IMR-90 (cell line): Measurements from ENCODE around the gene SBK2. TPM values are rescaled to one million over a fixed set of nuclear protein-coding genes. Genes with fewer than 3 reads are reported as not detected.
A peak's percentile ranks its signal among the peaks of the same experiment; 100 is the strongest.
"Not testable (repeated sequence)": the region's sequence is repeated elsewhere in the genome, so short reads cannot be mapped to it uniquely, and the experiment has no call there.

Source experiments
- ATAC-seq: fragments of 200-7000 bp; cut with Tn5 transposase; 2 replicates; pipeline ENCODE4 v1.9.1; 2020; ENCODE audit warnings: low read depth, mild to moderate bottlenecking, moderate library complexity
- BruUV-seq: library from RNA; stranded (reverse); fragments of 400-500 nt; replicated peaks from 2 replicates; lab custom pipeline; 2021; lab: Mats Ljungman, UMichigan
- CTCF ChIA-PET: fragments of 300-600 bp; formaldehyde crosslinking; extraction: SDS; loops from one replicate; lab custom pipeline; 2021; ENCODE audit warnings: antibody characterized with exemption; lab: Yijun Ruan, JAX
- POLR2A ChIA-PET: fragments of 300-600 bp; sonication (Branson Sonifier 250); formaldehyde crosslinking; loops from one replicate; lab custom pipeline; 2022; ENCODE audit warnings: antibody characterized with exemption; ENCODE audit not compliant: unreplicated experiment; lab: Charles Lee
- DNase-seq: peaks from one replicate; pipeline ENCODE4 v3.0.0; 2013
- H2AFZ ChIP-seq: replicated peaks from 2 replicates; pipeline ENCODE3; 2013; ENCODE audit warnings: low read length, mild to moderate bottlenecking; ENCODE audit not compliant: poor library complexity
- H2AK5ac ChIP-seq: 2 replicates; pipeline ENCODE4 v1.6.1; 2013; ENCODE audit warnings: low read depth, low read length, inconsistent platforms
- H2AK9ac ChIP-seq: replicated peaks from 2 replicates; pipeline ENCODE3; 2013; ENCODE audit warnings: mild to moderate bottlenecking, low read depth, low read length, moderate library complexity; ENCODE audit not compliant: poor library complexity
- H2BK120ac ChIP-seq: 2 replicates; pipeline ENCODE4 v1.6.1; 2013; ENCODE audit warnings: low read depth, low read length, inconsistent platforms
- H2BK15ac ChIP-seq: 3 replicates; pipeline ENCODE4 v1.6.1; 2013; ENCODE audit warnings: low read depth, low read length, inconsistent platforms
- H2BK20ac ChIP-seq: 2 replicates; pipeline ENCODE4 v1.6.1; 2013; ENCODE audit warnings: low read depth, mild to moderate bottlenecking, inconsistent platforms, low read length, moderate library complexity
- H2BK5ac ChIP-seq: 2 replicates; pipeline ENCODE4 v1.6.1; 2013; ENCODE audit warnings: mild to moderate bottlenecking, low read depth, low read length, inconsistent platforms; ENCODE audit not compliant: poor library complexity, severe bottlenecking
- H3K14ac ChIP-seq: replicated peaks from 2 replicates; pipeline ENCODE4 v1.6.1; 2013; ENCODE audit warnings: low read depth, low read length, inconsistent platforms
- H3K18ac ChIP-seq: 2 replicates; pipeline ENCODE4 v1.6.1; 2013; ENCODE audit warnings: low read depth, low read length, control low read depth
- H3K23ac ChIP-seq: 2 replicates; pipeline ENCODE4 v1.6.1; 2013; ENCODE audit warnings: low read depth, low read length, inconsistent platforms
- H3K27ac ChIP-seq: 2 replicates; pipeline ENCODE4 v1.5.1; 2013; ENCODE audit warnings: mild to moderate bottlenecking, control low read depth, low read length; ENCODE audit not compliant: insufficient read depth
- H3K27me3 ChIP-seq: 2 replicates; pipeline ENCODE4 v1.6.1; 2013; ENCODE audit warnings: low read length; ENCODE audit not compliant: control insufficient read depth, insufficient read depth
- H3K36me3 ChIP-seq: 2 replicates; pipeline ENCODE4 v1.6.1; 2013; ENCODE audit warnings: low read length, mixed read lengths; ENCODE audit not compliant: control insufficient read depth, insufficient read depth
- H3K4ac ChIP-seq: 2 replicates; pipeline ENCODE4 v1.6.1; 2013; ENCODE audit warnings: low read depth, low read length, inconsistent platforms
- H3K4me1 ChIP-seq: 2 replicates; pipeline ENCODE4 v1.6.1; 2013; ENCODE audit warnings: low read length, mixed read lengths; ENCODE audit not compliant: control insufficient read depth, insufficient read depth
- H3K4me2 ChIP-seq: 2 replicates; pipeline ENCODE4 v1.6.1; 2013; ENCODE audit warnings: low read depth, mild to moderate bottlenecking, control low read depth, low read length, moderate library complexity
- H3K4me3 ChIP-seq: 2 replicates; pipeline ENCODE4 v1.5.1; 2013; ENCODE audit warnings: low read depth, mild to moderate bottlenecking, control low read depth, low read length, moderate library complexity; ENCODE audit not compliant: insufficient read depth
- H3K56ac ChIP-seq: 2 replicates; pipeline ENCODE4 v1.6.1; 2013; ENCODE audit warnings: low read length, inconsistent platforms; ENCODE audit not compliant: insufficient read depth; ENCODE audit errors: extremely low read depth
- H3K79me1 ChIP-seq, 2 experiments: 2 replicates each; pipeline ENCODE4 v1.6.1; 2013; ENCODE audit warnings: low read length in 2 of 2, inconsistent platforms in 1 of 2, low read depth in 1 of 2
- H3K9ac ChIP-seq: 2 replicates; pipeline ENCODE4 v1.6.1; 2013; ENCODE audit warnings: low read depth, low read length, control low read depth
- H3K9me1 ChIP-seq: 2 replicates; pipeline ENCODE4 v1.6.1; 2013; ENCODE audit warnings: low read length, inconsistent platforms; ENCODE audit not compliant: insufficient read depth
- H3K9me3 ChIP-seq: 2 replicates; pipeline ENCODE4 v1.6.1; 2013; ENCODE audit warnings: low read length; ENCODE audit not compliant: control insufficient read depth, insufficient read depth
- H4K20me1 ChIP-seq: 2 replicates; pipeline ENCODE4 v1.6.1; 2013; ENCODE audit warnings: low read length, inconsistent platforms; ENCODE audit not compliant: insufficient read depth
- H4K5ac ChIP-seq: 2 replicates; pipeline ENCODE4 v1.6.1; 2013; ENCODE audit warnings: mild to moderate bottlenecking, low read depth, low read length, control low read depth
- H4K8ac ChIP-seq, 2 experiments: 2 replicates each; pipeline ENCODE4 v1.6.1; 2013; ENCODE audit warnings: low read depth in 2 of 2, low read length in 2 of 2, control low read depth in 1 of 2, inconsistent platforms in 1 of 2
- H4K91ac ChIP-seq: 2 replicates; pipeline ENCODE4 v1.6.1; 2013; ENCODE audit warnings: low read depth, low read length, inconsistent platforms; ENCODE audit not compliant: insufficient read depth
- WGBS, 2 experiments: methylation state at CpG; one replicate each; pipeline versions ENCODE4 v1.1.5 to v1.1.7; 2013; ENCODE audit warnings: missing lambda C conversion rate in 2 of 2; ENCODE audit not compliant: insufficient read length in 1 of 2; ENCODE audit errors: extremely low coverage in 2 of 2; 5-methylcytosine and 5-hydroxymethylcytosine counted together
- dilution Hi-C: fragments of 300-500 bp; cut with HindIII; formaldehyde crosslinking; loops from one replicate; pipeline ENCODE4 v1.14.3; 2018; ENCODE audit warnings: low sequenced_read_pairs; ENCODE audit not compliant: unreplicated experiment
- in situ Hi-C: fragments of 300-500 bp; cut with MboI; formaldehyde crosslinking; loops from 3 replicates; pipeline ENCODE4 v1.14.3; 2019; ENCODE audit warnings: low sequenced_read_pairs, inconsistent platforms, mixed read lengths
- intact Hi-C: fragments of 100-400 bp; cut with micrococcal nuclease; formaldehyde crosslinking; loops from 2 replicates; pipeline ENCODE4 v1.10.0; 2022
- polyA plus RNA-seq, 3 experiments: library from polyadenylated mRNA; depleted of rRNA; stranded (reverse); fragments of >200 nt; gene quantifications; 2 replicates each; pipeline ENCODE4 v1.2.3, GENCODE V29; 2012; ENCODE audit warnings: low replicate concordance in 1 of 3
- total RNA-seq: library from RNA; depleted of rRNA; stranded (reverse); fragments of >200 nt; gene quantifications from 2 replicates; pipeline ENCODE4 v1.2.3, GENCODE V29; 2012

SBK2 gene
- total and polyA plus RNA-seq, 2 of the 4 experiments (the other 2 are of a cell fraction): 0.48 TPM; not detected in 1

DNA sequence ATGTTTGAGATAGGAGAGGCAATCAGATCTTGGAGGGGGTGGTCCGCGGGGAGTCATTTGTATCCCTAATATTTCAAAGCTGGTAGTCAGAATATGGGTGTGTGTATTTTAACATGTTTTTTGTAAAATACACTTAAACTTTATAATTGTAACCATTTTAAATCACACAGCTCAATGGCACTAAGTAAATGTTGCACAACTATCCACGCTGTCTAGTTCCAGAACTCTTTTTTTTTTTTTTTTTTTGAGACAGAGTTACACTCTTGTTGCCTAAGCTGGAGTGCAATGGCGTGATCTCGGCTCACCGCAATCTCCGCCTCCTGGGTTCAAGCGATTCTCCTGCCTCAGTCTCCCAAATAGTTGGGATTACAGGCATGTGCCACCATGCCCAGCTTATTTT, 47.0 kb upstream of the SBK2 start:
- H2AK9ac ChIP-seq, CTCF ChIA-PET, H3K23ac ChIP-seq, H3K9me3 ChIP-seq, H2AK5ac ChIP-seq, H2BK20ac ChIP-seq, intact Hi-C loops, in situ Hi-C loops, H4K91ac ChIP-seq, H3K27ac ChIP-seq, DNase-seq, H2AFZ ChIP-seq, ATAC-seq, H2BK120ac ChIP-seq, dilution Hi-C loops, H3K9ac ChIP-seq, H3K4me3 ChIP-seq, H3K4ac ChIP-seq, H3K56ac ChIP-seq, H3K18ac ChIP-seq, BruUV-seq, H4K8ac ChIP-seq, H4K5ac ChIP-seq, H2BK5ac ChIP-seq, H3K27me3 ChIP-seq, H2BK15ac ChIP-seq, H3K14ac ChIP-seq, H4K20me1 ChIP-seq, H3K36me3 ChIP-seq, H3K4me2 ChIP-seq: not testable (repeated sequence)
- H3K79me1 ChIP-seq: peaks cover 4 to 17% of the 10 kb centered on the region in 2 experiments; a peak in 3 of 4 replicates
- peaks cover 10% of the 10 kb centered on the region for H3K9me1 ChIP-seq
- peaks cover 14% of the 10 kb centered on the region for H3K4me1 ChIP-seq
- WGBS, 2 experiments: no CpG with 5 or more reads among the region's 8 CpGs
- POLR2A ChIA-PET: interaction anchor here (0.6 kb wide), 1 partner anchor 58 kb away, joined by 5 read pairs; no protein-coding TSS in a partner anchor

DNA sequence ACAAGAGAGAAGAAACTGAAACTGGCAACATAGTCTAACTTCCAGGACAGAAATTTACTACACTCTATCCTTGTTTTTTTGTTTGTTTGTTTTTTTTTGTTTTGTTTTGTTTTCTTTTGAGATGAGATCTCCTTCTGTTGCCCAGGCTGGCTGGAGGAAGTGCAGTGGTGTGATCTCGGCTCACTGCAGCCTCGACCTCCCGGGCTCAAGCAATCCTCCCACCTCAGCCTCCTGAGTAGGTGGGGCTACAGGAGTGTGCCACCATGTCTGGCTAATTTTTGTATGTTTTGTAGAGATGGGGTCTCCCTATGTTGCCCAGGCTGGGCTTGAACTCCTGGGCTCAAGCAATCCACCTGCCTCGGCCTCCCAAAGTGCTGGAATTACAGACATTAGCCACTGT, 45.4 kb upstream of the SBK2 start:
- no CpG with 5 or more reads among the region's 4 CpGs for WGBS, 2 experiments
- POLR2A ChIA-PET: interaction anchor here (1.2 kb wide), 1 partner anchor 17 kb away, joined by 3 read pairs; the partner anchor contains the start of gene FIZ1

More for the DNA sequence above, 45.4 kb upstream of the SBK2 start:
- H3K36me3 ChIP-seq, H3K4ac ChIP-seq, H3K56ac ChIP-seq, H2BK20ac ChIP-seq, intact Hi-C loops, H2AK9ac ChIP-seq, H3K4me3 ChIP-seq, H3K27me3 ChIP-seq, H4K5ac ChIP-seq, H3K9me3 ChIP-seq, dilution Hi-C loops, H2BK5ac ChIP-seq, H3K9ac ChIP-seq, H3K18ac ChIP-seq, CTCF ChIA-PET, BruUV-seq, H4K8ac ChIP-seq, ATAC-seq, H4K91ac ChIP-seq, H2AFZ ChIP-seq, H3K27ac ChIP-seq, H2AK5ac ChIP-seq, H2BK120ac ChIP-seq, H4K20me1 ChIP-seq, DNase-seq, H3K23ac ChIP-seq, H3K14ac ChIP-seq, in situ Hi-C loops, H2BK15ac ChIP-seq: not testable (repeated sequence)
- peak overlapping the region; percentile 55; the same call in 1 of the 2 replicates for H3K4me2 ChIP-seq
- peaks cover 14% of the 10 kb centered on the region for H3K4me1 ChIP-seq
- H3K9me1 ChIP-seq: peaks cover 10% of the 10 kb centered on the region
- H3K79me1 ChIP-seq: peaks cover 4 to 20% of the 10 kb centered on the region in 2 experiments; a peak in 3 of 4 replicates
